Measurements from ENCODE around the gene CHN1.

DNA sequence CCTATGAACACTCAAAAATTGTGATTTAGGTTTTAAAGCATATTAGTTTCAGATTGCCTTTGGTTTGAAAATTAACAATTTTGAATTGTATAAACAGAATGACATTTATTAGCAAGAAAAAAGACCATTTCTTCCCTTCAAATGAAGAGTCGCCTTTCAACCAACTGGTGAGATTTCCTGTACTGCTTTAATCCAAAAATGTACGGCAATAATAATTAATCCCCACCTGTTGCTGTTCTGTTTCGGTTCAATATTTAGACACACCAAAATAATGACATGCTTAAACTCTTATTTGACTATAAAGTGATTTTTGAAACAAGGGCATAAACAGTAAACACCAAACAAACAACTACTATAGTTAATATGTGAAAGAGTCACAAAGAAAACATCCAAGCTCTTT, 39.6 kb downstream of the CHN1 start:
- TF ChIP-seq, protein P1, sequence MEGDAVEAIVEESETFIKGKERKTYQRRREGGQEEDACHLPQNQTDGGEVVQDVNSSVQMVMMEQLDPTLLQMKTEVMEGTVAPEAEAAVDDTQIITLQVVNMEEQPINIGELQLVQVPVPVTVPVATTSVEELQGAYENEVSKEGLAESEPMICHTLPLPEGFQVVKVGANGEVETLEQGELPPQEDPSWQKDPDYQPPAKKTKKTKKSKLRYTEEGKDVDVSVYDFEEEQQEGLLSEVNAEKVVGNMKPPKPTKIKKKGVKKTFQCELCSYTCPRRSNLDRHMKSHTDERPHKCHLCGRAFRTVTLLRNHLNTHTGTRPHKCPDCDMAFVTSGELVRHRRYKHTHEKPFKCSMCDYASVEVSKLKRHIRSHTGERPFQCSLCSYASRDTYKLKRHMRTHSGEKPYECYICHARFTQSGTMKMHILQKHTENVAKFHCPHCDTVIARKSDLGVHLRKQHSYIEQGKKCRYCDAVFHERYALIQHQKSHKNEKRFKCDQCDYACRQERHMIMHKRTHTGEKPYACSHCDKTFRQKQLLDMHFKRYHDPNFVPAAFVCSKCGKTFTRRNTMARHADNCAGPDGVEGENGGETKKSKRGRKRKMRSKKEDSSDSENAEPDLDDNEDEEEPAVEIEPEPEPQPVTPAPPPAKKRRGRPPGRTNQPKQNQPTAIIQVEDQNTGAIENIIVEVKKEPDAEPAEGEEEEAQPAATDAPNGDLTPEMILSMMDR (optimal IDR thresholded peaks at IDR 0.05 in 1 of 3, IDR thresholded peaks at IDR 0.05 in 1 of 3, conservative IDR thresholded peaks at IDR 0.05 in 1 of 3; ENCODE audit: extremely low read depth in 1 of 3, insufficient read depth in 2 of 3, low read length in 3 of 3): no peak
- no peak for TF ChIP-seq EZH2 (IDR thresholded peaks at IDR 0.05; ENCODE audit: low read length)
